NCI-H2196 treated with DMSO at 0.1 percent for 48 hours (cell line): ENCODE measurements around the gene FILIP1.
"Not testable (repeated sequence)": the region's sequence is repeated elsewhere in the genome, so short reads cannot be mapped to it uniquely, and the experiment has no call there.

Experiments
- DNase-seq: peaks from one replicate; lab custom pipeline; 2025; ENCODE audit not compliant: unreplicated experiment; lab: John Stamatoyannopoulos, UW

Gene FILIP1

GRCh38 chr6:75424618-75425548 is 68.7 kb downstream of the FILIP1 start:
- no peak for DNase-seq

DNA sequence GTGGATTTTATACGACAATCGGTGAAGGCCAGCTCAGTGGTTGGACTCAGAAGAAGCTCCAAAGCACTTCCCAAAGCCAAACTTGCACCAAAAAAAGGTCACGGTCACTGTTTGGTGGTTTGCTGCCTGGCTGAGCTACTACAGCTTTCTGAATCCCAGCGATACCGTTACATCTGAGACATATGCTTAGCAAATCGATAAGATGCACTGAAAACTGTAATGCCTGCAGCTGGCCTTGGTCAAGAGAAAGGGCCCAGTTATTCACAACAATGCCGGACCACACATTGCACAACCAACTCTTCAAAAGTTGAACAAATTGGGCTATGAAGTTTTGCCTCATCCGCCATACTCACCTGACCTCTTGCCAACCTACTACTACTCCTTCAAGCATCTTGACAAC is 70.2 kb downstream of the FILIP1 start:
- DNase-seq = no peak

- DNase-seq = no peak
Observed at GRCh38 chr6:75422024-75422639, 71.5 kb downstream of the FILIP1 start.

DNA sequence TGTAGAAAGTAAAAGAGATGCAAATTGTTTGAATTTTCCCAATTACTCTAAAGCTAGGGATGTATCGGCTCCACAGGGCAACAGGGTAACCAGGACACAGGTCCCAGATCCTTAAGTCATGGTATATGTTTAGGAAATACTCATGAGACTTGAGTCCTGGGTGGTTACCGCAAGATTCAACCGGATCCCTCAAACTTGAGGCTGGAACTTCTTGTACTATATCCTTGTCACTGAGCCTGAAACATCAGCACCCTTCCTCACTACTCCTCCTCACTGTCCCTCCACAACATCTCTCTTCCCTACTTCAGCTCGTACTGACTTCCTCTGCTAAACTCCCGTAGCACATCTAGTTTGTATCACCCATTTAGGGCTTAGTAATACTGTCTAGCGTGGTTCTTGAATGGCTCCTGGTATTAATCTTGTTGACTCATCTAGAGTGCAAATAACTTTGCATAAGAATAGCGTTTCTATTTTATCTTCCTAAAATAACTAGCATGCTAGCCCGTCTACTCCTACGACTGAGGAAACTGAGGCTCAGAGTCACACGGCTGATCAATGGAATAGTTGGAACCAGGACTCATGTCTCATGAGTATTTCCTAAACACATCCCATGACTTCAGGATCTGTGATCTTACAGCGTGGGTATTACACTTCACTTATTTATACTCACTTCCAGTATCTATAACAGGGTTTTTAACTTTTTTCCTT is 72.1 kb downstream of the FILIP1 start:
- no peak for DNase-seq

GRCh38 chr6:75419980-75420379 is 73.6 kb downstream of the FILIP1 start:
- no peak for DNase-seq

DNA sequence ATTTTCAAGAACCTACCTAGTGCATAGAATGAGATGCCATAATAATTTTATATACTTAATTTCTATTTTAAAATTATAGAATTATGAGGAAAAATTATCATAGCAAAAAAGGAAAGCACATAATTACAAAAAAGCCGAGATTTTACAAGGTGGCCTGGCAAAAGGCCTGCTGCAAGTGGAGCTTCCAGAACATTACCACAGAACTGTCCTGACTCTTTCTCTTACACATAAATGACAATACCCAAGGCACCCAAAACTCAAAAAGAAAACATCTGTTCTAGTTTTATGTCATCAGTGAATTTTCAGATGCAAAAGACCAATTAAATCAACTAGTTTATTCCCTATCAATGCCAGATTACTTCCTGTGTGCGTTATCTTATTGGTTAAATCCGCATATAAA is 74.2 kb downstream of the FILIP1 start:
- DNase-seq = no peak

GRCh38 chr6:75418233-75418632 is 75.4 kb downstream of the FILIP1 start:
- no peak for DNase-seq

- no peak for DNase-seq
Observed at GRCh38 chr6:75416443-75416842, 77.2 kb downstream of the FILIP1 start.

- no peak for DNase-seq
Observed at GRCh38 chr6:75415804-75416203, 77.8 kb downstream of the FILIP1 start.

- no peak for DNase-seq
Observed at GRCh38 chr6:75414445-75415021, 79.1 kb downstream of the FILIP1 start.

DNA sequence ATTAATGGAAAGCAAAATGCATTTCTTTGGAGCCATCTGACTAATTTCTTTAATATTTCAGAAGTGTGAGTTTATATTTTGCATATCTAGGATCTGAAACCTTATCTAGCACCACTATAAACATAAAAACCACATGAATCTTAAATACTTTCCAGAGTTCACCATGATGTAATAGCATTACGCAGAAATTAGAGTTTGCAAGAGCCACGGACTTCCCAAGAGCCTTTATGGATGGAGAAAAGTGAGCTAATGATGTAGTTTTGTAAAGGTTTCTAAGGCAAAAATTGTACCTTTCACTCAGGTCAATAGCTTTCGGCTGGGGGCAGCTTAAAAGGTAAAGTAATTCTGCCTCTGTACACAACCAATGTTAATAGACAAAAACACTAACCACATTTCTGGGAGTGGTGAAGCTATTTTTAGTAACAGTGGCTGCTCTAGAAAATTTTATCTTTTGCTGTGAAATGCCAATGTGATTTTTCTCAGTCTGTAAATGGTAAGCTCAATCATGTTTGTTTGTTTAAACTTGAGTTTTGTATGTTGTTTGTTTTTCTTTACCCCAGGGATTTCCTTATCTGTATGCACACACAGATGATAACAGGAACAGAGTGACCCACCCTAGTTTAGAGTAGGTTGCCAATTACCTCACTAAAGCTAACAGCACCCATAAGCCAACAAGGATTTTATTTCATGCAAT is 80.5 kb downstream of the FILIP1 start:
- DNase-seq = no peak

GRCh38 chr6:75410564-75410963 is 83.0 kb downstream of the FILIP1 start:
- not testable (repeated sequence) for DNase-seq

DNA sequence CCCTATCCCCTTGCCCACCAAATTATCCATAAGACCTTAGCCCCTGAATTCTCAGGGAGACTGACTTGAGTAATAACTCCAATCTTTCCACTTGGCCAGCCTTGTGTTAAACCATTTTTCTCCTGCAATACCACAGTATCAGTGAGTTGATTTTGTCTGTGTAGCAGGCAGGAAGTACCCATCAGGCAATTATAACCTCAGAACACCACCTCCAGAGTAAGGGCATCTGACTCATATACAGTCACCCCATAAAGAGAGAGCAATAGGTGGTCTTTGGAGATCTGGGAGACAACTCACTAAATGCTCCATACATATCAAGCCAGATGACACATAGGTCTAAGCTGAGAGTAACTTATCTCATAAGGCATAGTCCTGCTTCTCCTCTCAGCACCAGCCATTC is 83.7 kb downstream of the FILIP1 start:
- DNase-seq = no peak

DNA sequence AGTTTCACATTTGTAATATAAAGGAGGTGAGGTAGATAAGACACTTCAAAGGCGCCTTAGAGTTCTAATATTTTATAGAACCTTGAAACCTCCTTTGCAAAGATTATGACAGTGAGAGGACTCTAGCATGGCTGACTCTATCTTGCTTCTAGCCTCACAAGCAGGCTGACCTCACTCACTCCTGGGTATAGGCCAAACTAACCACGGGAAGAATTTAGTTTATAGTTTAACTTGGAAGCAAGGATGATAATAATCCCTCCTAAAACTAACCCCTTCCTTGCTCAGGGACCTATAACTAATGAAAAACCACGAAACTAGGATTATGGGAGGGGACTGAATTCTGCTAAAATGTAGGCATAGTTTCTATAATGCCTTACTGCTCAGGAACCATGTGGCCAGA is 84.3 kb downstream of the FILIP1 start:
- no peak for DNase-seq

DNA sequence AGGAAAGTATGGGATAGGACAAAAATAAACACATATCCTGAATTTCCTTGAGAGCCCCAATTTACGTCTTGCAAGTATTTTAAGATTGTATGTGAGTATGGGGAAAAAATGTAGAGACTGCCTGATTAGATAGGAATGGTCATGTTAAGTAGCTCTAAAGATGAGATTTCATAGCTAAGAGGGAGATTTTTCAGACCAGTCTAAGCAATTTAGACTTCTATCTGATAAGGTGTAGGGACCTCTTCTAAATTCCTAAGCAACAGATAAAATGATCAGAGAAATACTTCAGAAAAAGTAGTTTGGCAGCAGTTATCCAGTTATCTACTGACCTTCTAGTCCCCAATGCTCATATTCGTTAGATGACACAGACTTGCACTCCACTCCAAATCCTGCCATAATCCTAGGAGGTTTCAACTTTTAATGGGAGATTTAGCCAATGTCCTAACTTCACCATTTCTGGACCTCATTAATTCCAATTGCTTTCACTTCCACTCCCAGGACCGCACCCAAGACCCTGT is 90.0 kb downstream of the FILIP1 start:
- DNase-seq = no peak

DNA sequence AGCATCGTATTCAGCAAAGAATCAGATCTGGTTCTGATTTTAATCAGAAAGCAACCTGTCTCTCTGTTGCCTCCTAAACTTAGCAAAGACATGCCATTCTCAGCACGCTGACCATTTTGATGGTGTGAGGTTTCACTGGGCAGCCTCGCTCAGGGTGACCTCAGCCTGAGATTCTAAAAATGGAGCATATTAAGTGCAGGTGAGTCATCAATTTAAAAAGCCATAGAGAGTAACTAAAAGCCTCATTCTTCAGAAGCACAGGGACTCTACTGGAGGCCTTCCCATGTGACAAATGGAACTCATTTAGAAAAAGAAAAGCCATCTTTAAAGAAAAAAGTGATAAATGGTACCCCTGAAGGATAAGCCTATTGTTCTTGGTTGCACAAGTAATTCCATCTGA is 91.3 kb downstream of the FILIP1 start:
- DNase-seq = no peak

- DNase-seq = no peak
Observed at GRCh38 chr6:75397656-75398465, 95.7 kb downstream of the FILIP1 start.

DNA sequence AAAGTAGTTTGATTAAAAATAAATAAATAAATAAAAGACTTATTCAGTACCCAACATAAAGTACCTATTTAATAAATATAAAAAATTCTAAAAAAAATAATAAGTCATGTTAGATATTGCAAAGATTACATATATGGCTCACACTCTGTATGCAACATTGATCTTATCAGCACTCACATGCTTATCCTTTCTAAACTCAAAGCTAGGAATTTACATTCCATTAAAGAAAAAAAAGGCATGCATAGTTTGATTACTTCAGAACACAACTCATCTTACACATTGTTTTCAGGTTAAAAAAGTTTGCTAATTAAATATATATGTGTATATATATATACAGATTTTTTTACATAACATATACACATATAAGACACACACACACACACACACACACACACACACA is 96.4 kb downstream of the FILIP1 start:
- no peak for DNase-seq

- DNase-seq = no peak
Observed at GRCh38 chr6:75396005-75396800, 97.4 kb downstream of the FILIP1 start.
